ENCODE results near the gene SLC9A9.
"Not testable (repeated sequence)": the region's sequence is repeated elsewhere in the genome, so short reads cannot be mapped to it uniquely, and the experiment has no call there.

Gene SLC9A9

GRCh38 chr3:143450632-143451031 lies 397.6 kb downstream of the SLC9A9 start:
- no peak for DNase-seq (ENCODE audit: low spot score)

DNA sequence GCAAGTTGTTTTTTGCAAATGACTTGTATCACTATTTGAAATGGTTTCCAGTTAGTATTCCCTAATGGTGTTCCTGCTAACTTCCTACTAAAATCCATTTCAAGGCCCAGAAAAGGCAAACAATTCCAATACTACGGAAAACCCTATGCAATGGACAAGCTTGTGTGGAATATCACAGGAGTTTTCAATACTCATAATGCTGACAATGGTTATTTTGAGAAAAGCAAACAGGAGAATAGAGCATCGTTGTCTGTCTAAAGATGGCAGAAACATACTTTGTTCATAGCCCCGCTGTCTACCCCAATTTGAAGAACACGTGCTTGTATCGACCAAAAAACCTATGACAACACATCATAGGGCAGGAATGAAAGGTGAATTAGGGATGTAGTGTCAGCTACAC lies 400.8 kb downstream of the SLC9A9 start:
- DNase-seq (ENCODE audit: low spot score) = no peak

- DNase-seq (ENCODE audit: low spot score) = no peak
These were observed 403.1 kb downstream of the SLC9A9 start for GRCh38 chr3:143445118-143445517.

DNA sequence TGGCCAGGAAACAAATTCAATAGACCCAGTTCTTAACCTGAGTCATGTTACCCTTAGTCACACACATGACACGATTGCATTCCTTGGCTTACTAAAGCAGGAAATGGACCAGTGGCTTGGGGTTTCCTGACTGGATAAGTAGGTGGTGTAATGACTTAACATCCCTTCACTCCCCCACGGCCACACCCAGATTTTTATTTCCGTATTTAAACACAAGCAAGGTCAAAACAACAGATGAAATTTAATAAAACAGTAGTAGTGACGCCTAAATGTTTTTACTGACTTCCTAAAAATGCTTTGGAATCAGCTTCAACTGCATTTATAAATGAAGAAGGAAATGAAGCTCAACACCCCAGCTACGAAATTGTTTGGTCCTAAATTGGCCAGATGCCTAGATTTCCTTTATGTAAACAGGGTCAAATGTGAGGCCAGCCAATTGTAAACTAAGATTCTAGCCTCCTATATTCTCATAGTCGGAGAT lies 404.4 kb downstream of the SLC9A9 start:
- DNase-seq (ENCODE audit: low spot score) = peak; percentile 39

DNA sequence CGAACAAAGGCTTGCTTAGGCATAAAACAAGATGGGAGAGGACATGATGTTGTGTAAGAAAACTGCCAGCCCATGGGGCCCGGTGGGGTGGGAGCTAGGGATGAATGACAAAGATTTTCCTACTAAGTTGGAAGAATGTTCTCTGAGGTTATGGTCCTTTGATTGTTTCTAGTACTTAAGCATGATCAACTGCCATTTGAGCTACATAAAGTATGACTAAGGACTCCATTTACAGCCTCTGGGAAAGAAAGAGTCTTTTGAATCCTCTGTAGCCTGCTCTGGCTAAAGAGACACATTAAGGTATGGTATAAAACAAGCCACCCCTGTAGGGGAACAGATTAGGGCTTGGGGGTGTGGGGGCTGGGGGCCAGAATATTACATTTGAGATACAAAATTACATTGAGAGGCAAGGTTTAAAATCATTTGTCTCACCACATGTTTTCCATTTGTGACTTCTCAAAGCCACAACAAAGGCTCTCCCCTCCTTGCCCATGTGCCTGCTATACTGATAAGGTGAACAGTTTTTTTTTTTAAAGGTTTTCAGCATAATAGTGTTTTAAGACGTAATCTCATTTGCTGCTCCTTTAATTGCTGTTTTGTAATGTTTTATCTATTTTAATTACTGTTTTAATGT lies 405.3 kb downstream of the SLC9A9 start:
- DNase-seq (ENCODE audit: low spot score) = no peak

GRCh38 chr3:143441516-143442171 lies 406.6 kb downstream of the SLC9A9 start:
- no peak for DNase-seq (ENCODE audit: low spot score)

DNA sequence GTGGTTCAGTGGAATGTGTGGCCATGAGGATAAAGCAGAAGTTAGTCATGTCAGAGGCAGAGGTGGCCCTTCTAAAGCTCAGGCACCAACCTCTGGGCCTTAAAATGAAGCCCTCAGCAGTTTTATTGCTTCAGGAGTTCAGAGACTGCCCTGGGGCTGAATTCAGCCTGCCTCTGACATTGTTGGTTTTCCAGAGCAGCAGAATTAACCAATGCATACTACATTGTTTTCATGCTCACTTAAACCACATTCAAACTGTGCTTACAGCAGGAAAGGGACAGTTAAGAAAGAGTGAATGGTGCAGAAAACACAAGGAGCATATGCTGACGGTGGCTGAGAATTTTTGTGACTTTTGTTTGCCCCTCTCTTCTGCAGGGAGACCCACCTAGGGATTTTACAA lies 408.5 kb downstream of the SLC9A9 start:
- DNase-seq (ENCODE audit: low spot score) = no peak

DNA sequence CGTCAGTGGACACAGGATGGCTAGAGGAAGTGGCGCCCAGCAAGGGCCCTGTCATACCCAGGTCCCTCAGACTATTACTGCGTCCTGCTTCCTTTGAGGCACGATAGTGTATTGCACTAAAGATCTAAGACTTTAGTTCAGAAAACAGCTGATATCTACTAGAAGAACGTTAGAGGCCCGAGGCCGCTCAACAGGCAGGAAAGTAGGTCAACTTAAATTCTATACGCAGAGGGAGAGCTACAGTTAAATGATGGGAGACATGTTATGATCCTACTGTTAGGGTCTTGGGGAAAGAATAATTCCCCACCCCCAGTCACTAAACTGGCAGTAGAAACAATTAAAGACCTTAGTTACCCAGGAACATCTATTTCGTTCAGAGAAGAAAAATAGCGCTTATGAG lies 410.9 kb downstream of the SLC9A9 start:
- DNase-seq (ENCODE audit: low spot score) = no peak

DNA sequence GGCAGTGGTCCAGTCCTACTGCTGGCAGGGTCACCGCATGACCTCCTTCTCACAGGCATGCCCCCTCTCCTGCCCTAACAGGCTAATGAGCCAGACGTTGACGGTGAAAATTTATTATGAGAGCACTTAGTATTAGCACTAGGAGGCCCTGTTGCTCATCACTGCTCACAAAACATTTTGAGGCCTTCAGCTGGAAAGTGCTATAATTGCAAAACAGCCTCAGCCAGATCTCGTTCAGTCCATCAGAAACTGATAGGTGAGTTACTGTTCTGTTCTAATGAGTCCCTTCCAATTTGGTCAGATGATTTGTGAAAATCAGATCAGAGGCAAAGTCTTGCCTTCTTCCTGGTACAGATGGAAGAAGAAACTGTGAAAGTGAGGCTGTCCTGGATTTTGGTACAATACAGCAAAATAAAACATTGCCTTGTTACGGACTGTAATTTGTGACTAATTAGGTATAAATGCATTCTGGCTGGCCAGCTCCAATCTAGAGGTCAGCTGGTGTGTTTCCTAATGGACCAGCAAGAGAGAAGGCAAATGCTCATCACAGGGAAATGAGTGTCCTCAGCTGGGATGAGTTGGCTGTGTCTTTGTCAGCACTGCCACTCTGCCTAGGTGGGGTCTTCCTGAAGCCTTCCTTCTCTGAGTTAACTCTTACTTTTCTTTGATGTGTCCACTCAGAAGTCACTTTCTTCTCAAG lies 411.9 kb downstream of the SLC9A9 start:
- no peak for DNase-seq (ENCODE audit: low spot score)

DNA sequence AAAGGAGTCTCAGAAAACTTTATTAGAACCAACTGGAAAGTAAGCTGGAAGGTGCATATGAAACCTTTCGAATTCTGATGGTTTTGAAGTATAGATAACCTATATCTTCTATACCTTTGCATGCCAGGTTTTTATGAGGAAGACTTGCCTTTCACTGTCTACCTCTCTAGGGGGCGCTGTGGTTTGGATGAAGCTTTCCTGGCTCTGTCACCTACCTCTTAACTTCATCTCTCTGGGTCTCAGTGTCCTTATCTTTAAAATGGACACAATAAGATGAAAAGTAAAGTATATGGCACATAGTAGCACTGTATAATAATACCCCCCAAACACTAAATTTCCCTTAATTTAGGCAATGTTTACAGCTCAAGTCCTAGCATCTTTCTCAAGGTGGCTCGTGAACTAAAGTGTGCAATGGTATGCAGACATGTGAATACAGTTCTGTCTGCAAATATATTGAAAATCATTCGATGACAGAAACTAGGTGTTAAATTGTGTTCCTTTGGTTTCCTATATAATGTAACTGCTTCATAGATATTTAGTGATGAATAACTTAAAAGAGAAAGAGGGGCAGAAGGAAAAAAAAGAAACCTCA lies 414.4 kb downstream of the SLC9A9 start:
- no peak for DNase-seq (ENCODE audit: low spot score)

GRCh38 chr3:143431298-143431697 lies 417.0 kb downstream of the SLC9A9 start:
- not testable (repeated sequence) for DNase-seq (ENCODE audit: low spot score)

- no peak for DNase-seq (ENCODE audit: low spot score)
These were observed 417.7 kb downstream of the SLC9A9 start for GRCh38 chr3:143430568-143430967.

DNA sequence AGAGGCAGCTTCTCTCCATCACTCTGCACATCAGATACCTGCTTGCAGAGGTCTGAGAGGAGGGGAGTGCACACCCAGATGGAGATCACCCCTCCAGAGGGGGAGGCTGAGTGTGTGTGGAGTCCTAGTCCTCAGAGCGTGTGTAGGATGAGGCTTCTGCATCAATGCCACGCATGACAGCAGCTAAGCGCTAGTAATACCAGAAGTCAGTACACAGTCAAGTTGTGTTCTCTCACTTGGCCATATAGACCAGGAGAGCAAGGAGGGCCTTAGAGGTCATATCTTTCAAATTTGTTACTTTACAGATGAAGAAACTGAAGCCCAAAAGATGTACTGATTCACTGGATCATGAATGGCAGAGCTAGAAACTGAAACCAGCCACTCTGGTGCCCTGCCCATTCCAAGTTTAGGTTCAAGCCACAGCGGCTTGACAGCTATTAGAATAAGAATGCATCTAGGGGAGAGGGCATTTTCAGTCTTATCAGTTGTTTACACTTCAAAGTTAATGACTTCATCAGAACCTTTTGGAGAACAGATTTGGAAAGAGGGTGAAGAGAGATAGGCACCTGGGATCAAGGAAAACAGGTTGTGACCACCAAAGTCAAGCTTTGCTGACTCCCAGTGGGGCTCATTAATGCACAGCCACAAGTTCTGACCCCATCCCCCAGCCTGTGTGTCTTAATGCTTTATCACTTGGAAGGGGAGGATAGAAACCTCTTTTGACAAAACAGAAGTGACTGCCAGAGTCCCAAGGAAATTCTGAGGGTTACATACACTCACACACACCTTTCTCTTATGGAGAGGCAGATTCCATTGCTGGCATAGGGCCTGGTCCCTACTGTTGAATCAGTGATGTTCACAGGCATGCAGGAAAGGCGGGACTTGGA lies 418.4 kb downstream of the SLC9A9 start:
- no peak for DNase-seq (ENCODE audit: low spot score)

GRCh38 chr3:143428294-143428693 lies 420.0 kb downstream of the SLC9A9 start:
- DNase-seq (ENCODE audit: low spot score) = no peak

DNA sequence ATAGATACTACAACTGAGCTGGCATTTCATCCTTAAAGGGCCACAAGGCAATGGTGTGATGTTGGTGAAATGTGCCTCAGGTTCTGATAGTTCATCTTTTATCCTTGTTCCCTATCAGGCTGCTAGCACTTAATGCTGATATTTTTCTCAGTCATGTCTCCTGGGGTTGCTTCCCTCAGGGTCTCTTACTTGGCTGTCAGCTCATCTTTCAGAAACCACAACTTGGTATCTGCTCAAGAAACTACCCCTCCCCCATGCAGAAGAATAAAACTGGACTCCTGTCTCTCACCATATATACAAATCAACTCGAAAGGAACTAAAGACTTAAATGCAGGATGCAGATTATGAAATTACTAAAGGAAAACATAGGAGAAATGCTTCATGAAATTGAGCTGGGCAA lies 420.6 kb downstream of the SLC9A9 start:
- DNase-seq (ENCODE audit: low spot score) = no peak

DNA sequence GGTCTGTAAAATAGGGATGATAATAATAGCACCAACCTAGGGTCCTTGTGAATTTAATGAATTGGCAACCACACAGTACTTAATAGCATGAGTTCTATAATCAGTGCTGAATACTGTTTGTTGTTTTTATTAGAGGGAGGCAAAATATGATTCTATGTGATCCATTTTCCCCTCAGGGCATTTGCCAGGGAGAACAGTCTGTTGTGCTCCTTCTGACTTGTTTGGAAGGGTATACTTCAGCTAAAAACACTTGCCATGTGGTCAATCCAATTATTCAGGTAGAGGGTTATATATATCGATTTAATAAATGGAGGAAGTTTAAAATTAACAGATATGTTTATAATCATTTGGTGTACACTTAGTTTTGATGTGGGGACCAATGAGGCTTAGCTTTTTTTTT lies 423.4 kb downstream of the SLC9A9 start:
- DNase-seq (ENCODE audit: low spot score) = no peak

GRCh38 chr3:143421556-143421955 lies 426.7 kb downstream of the SLC9A9 start:
- no peak for DNase-seq (ENCODE audit: low spot score)

GRCh38 chr3:143419611-143420010 lies 428.7 kb downstream of the SLC9A9 start:
- no peak for DNase-seq (ENCODE audit: low spot score)

- DNase-seq (ENCODE audit: low spot score) = no peak
These were observed 429.9 kb downstream of the SLC9A9 start for GRCh38 chr3:143418391-143418790.

- DNase-seq (ENCODE audit: low spot score) = no peak
These were observed 432.0 kb downstream of the SLC9A9 start for GRCh38 chr3:143416229-143416628.

DNA sequence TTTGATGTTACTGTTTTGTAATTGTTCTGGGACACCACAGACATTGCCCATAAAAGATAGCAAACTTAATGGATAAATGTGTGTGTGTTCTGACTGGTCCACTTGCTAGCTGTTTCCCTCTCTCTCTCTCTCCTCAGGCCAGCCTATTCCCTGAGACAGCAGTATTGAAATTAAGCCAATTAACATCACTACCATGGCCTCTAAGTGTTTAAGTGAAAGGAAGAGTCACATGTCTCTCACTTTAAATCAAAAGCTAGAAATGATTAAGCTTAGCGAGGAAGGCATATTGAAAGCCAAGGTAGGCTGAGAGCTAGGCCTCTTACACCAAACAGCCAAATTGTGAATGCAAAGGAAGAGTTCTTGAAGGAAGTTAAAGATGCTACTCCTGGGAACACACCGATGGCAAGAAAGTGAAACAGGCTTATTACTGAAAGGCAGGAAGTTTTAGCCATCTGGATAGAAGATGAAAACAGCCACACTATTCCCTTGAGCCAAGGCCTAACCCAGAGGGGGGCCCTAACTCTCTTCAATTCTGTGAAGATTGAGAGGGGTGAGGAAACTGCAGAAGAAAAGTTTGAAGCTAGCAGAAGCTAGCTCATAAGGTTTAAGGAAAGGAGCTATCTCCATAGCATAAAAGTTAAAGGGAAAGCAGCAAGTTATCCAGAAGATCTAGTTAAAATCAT lies 433.6 kb downstream of the SLC9A9 start:
- no peak for DNase-seq (ENCODE audit: low spot score)

Measured in CD4-positive, alpha-beta T cell treated with Interleukin-15 for 4 hours (primary cell).